Suppressor macrophage treated with lipopolysaccharide for 1 hour (primary cell): ENCODE results near the gene WSB1.
"Not testable (repeated sequence)": the region's sequence is repeated elsewhere in the genome, so short reads cannot be mapped to it uniquely, and the experiment has no call there.

ENCODE experiments used
- DNase-seq, 3 donors: peaks; one replicate each; pipeline ENCODE4 v3.0.0-alpha.2; 2020 to 2022

WSB1 gene

GRCh38 chr17:27293898-27294688, at the start of gene WSB1:
Gene WSB1, plus strand, starts transcription at chr17:27294114. Its CDS starts 282 bp downstream, at chr17:27294396.
- peak; percentile 95 to 98 (median 97) for DNase-seq

- peak; percentile 89 to 98 (median 98) for DNase-seq
Observed at GRCh38 chr17:27244491-27245223, 49.3 kb upstream of the WSB1 start.

GRCh38 chr17:27245230-27245696, 48.7 kb upstream of the WSB1 start:
- peak; percentile 77 to 84 (median 80) for DNase-seq

GRCh38 chr17:27246537-27246936, 47.4 kb upstream of the WSB1 start:
- no peak for DNase-seq

GRCh38 chr17:27247071-27247957, 46.6 kb upstream of the WSB1 start:
- peak in 1 of 3 donors; percentile 28 for DNase-seq

GRCh38 chr17:27247958-27248342, 46.0 kb upstream of the WSB1 start:
- no peak for DNase-seq

GRCh38 chr17:27250791-27251190, 43.1 kb upstream of the WSB1 start:
- DNase-seq = not testable (repeated sequence)

- not testable (repeated sequence) for DNase-seq
Observed at GRCh38 chr17:27254802-27255201, 39.1 kb upstream of the WSB1 start.

- DNase-seq = no peak
Observed at GRCh38 chr17:27256225-27257030, 37.5 kb upstream of the WSB1 start.

GRCh38 chr17:27257031-27257357, 36.9 kb upstream of the WSB1 start:
- no peak for DNase-seq

- DNase-seq = no peak
Observed at GRCh38 chr17:27259356-27259755, 34.6 kb upstream of the WSB1 start.

- DNase-seq = no peak
Observed at GRCh38 chr17:27263386-27263785, 30.5 kb upstream of the WSB1 start.

- DNase-seq = peak; percentile 28 to 51 (median 48)
Observed at GRCh38 chr17:27264068-27264812, 29.7 kb upstream of the WSB1 start.

GRCh38 chr17:27265333-27265732, 28.6 kb upstream of the WSB1 start:
- DNase-seq = no peak

- DNase-seq = no peak
Observed at GRCh38 chr17:27266228-27266627, 27.7 kb upstream of the WSB1 start.

- DNase-seq = no peak
Observed at GRCh38 chr17:27268394-27269085, 25.4 kb upstream of the WSB1 start.

GRCh38 chr17:27269201-27269600, 24.7 kb upstream of the WSB1 start:
- DNase-seq = no peak

- DNase-seq = no peak
Observed at GRCh38 chr17:27269974-27270373, 23.9 kb upstream of the WSB1 start.

GRCh38 chr17:27276653-27277156, 17.2 kb upstream of the WSB1 start:
- peak in 1 of 3 donors; percentile 18 for DNase-seq

GRCh38 chr17:27279132-27279531, 14.8 kb upstream of the WSB1 start:
- not testable (repeated sequence) for DNase-seq

GRCh38 chr17:27280527-27280926, 13.4 kb upstream of the WSB1 start:
- DNase-seq = no peak
